ENCODE measurements around the gene MUC21.

DNA sequence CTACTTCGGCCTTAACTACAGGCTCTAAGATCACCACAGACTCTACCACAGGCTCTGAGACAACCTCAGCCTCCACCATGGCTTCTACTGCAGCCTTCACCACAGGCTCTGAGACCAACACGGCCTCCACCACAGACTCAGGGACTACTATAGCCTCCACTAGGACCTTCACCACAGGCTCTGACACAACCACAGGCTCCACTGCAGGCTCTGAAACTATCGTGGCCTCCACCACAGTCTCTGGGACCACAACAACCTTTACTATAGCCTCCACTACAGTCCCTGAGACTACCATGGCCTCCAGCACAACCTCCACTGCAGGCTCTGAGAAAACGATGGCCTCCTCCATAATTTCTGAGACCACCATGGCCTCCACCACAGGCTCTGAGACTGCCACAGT is 42.1 kb downstream of the MUC21 start:
- TF ChIP-seq SIN3A (IDR thresholded peaks at IDR 0.05; ENCODE audit: borderline replicate concordance in 2 of 2, control insufficient read depth in 1 of 2, low read depth in 2 of 2, low read length in 2 of 2), result no peak
- TF ChIP-seq BCLAF1 (IDR thresholded peaks at IDR 0.05; ENCODE audit: borderline replicate concordance in 1 of 2, control insufficient read depth in 1 of 2, low read depth in 2 of 2, low read length in 1 of 2), result no peak
- no peak for TF ChIP-seq CHD2 (IDR thresholded peaks at IDR 0.05; ENCODE audit: low read depth, low read length)
- TF ChIP-seq ZBTB17 (CRISPR knock-in tag; IDR thresholded peaks at IDR 0.05), result no peak
- no peak for TF ChIP-seq ZNF431 (CRISPR knock-in tag; IDR thresholded peaks at IDR 0.05)
- TF ChIP-seq TAF1 (IDR thresholded peaks at IDR 0.05; ENCODE audit: control insufficient read depth, extremely low read depth, insufficient read depth, low read length, severe bottlenecking), result no peak
